Duodenal mucosa (tissue), 2 donors: ENCODE data around the gene HAO1.
"Not testable (repeated sequence)": the region's sequence is repeated elsewhere in the genome, so short reads cannot be mapped to it uniquely, and the experiment has no call there.

Experiments
- H3K27ac ChIP-seq: one replicate; pipeline ENCODE4 v1.7.0; 2013; ENCODE audit warnings: low read depth, low read length
- H3K27me3 ChIP-seq, 2 donors: one replicate each; pipeline ENCODE4 v1.7.0; 2013; ENCODE audit warnings: low read length in 2 of 2, control low read depth in 1 of 2; ENCODE audit not compliant: insufficient read depth in 2 of 2, control insufficient read depth in 1 of 2
- H3K36me3 ChIP-seq, 2 donors: one replicate each; pipeline ENCODE4 v1.7.0; 2013; ENCODE audit warnings: low read length in 2 of 2, control low read depth in 1 of 2; ENCODE audit not compliant: insufficient read depth in 2 of 2, control insufficient read depth in 1 of 2
- H3K4me1 ChIP-seq, 2 donors: one replicate each; pipeline ENCODE4 v1.7.0; 2013; ENCODE audit warnings: low read length in 2 of 2, control low read depth in 1 of 2; ENCODE audit not compliant: insufficient read depth in 2 of 2, control insufficient read depth in 1 of 2
- H3K4me3 ChIP-seq, 2 donors: one replicate each; pipeline ENCODE4 v1.7.0; 2013; ENCODE audit warnings: low read length in 2 of 2, low read depth in 1 of 2
- H3K9ac ChIP-seq, 2 donors: one replicate each; pipeline ENCODE4 v1.7.0; 2013; ENCODE audit warnings: low read length in 2 of 2, low read depth in 1 of 2
- H3K9me3 ChIP-seq, 2 donors: one replicate each; pipeline ENCODE4 v1.7.0; 2013; ENCODE audit warnings: low read length in 2 of 2, control low read depth in 1 of 2; ENCODE audit not compliant: control insufficient read depth in 1 of 2

The HAO1 gene

GRCh38 chr20:7843613-7844012 lies 96.6 kb downstream of the HAO1 start:
- Histone ChIP-seq H3K27me3 (peaks cover 0 to 4% of the 10 kb centered on the region in 2 donors), H3K27ac (no peak overlapping the region), H3K4me1 (no peaks in the 10 kb centered on the region), H3K9me3 (no peaks in the 10 kb centered on the region), H3K4me3 (no peak overlapping the region), H3K9ac (no peak overlapping the region), H3K36me3 (no peaks in the 10 kb centered on the region)

GRCh38 chr20:7841971-7842310 lies 98.3 kb downstream of the HAO1 start:
- Histone ChIP-seq H3K27me3 (peaks cover 0 to 4% of the 10 kb centered on the region in 2 donors), H3K27ac (no peak overlapping the region), H3K9me3 (no peaks in the 10 kb centered on the region), H3K36me3 (no peaks in the 10 kb centered on the region), H3K4me1 (no peaks in the 10 kb centered on the region), H3K9ac (no peak overlapping the region), H3K4me3 (no peak overlapping the region)

- Histone ChIP-seq H3K9me3 (no peaks in the 10 kb centered on the region), H3K4me1 (no peaks in the 10 kb centered on the region), H3K9ac (no peak overlapping the region), H3K36me3 (no peaks in the 10 kb centered on the region), H3K4me3 (no peak overlapping the region), H3K27ac (no peak overlapping the region), H3K27me3 (peaks cover 0 to 4% of the 10 kb centered on the region in 2 donors)
Measured at GRCh38 chr20:7841291-7841970, 98.8 kb downstream of the HAO1 start.

GRCh38 chr20:7836076-7836475 lies 104.2 kb downstream of the HAO1 start:
- H3K9me3 ChIP-seq = no peaks in the 10 kb centered on the region
- H3K27me3 ChIP-seq = no peaks in the 10 kb centered on the region
- no peaks in the 10 kb centered on the region for H3K36me3 ChIP-seq
- no peak overlapping the region for H3K9ac ChIP-seq
- H3K27ac ChIP-seq = no peak overlapping the region
- no peak overlapping the region for H3K4me3 ChIP-seq
- H3K4me1 ChIP-seq = no peaks in the 10 kb centered on the region

- not testable (repeated sequence) for H3K36me3 ChIP-seq, H3K9me3 ChIP-seq, H3K27me3 ChIP-seq, H3K9ac ChIP-seq, H3K4me3 ChIP-seq, H3K27ac ChIP-seq, H3K4me1 ChIP-seq
Measured at GRCh38 chr20:7834441-7834840, 105.8 kb downstream of the HAO1 start.
